GM21381 (cell line): ENCODE data around the gene MARCHF10.
"Not testable (repeated sequence)": the region's sequence is repeated elsewhere in the genome, so short reads cannot be mapped to it uniquely, and the experiment has no call there.

Experiments used
- ATAC-seq: cut with Tn5 transposase; IDR thresholded peaks from one replicate; pipeline ENCODE4 v1.9.1; 2021; ENCODE audit warnings: mild to moderate bottlenecking, moderate library complexity; ENCODE audit not compliant: unreplicated experiment

The MARCHF10 gene

GRCh38 chr17:62791235-62791734 is 16.8 kb downstream of the MARCHF10 start:
- ATAC-seq = no peak

- ATAC-seq = no peak
These were observed 17.5 kb downstream of the MARCHF10 start for GRCh38 chr17:62790564-62790986.

DNA sequence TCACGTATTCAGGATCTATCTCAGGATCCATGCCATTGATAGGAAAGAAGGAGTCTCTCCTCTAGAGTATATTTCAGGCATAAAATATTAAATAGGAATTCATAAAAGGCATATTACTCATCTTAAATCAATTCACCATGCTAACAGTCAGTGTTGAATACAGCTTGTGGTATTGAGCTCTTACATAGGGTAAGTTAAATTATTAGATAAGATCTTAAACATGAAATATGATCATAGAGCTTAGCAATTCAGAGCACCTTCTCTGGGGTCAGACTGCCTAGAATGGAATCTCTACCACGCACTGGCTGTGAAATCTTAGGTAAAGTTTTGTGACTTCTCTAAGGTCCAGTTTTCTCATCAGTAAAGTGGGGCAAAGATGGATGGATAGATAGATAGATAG is 20.7 kb downstream of the MARCHF10 start:
- no peak for ATAC-seq

- ATAC-seq = no peak
These were observed 21.5 kb downstream of the MARCHF10 start for GRCh38 chr17:62786646-62787045.

- not testable (repeated sequence) for ATAC-seq
These were observed 22.1 kb downstream of the MARCHF10 start for GRCh38 chr17:62785983-62786382.

DNA sequence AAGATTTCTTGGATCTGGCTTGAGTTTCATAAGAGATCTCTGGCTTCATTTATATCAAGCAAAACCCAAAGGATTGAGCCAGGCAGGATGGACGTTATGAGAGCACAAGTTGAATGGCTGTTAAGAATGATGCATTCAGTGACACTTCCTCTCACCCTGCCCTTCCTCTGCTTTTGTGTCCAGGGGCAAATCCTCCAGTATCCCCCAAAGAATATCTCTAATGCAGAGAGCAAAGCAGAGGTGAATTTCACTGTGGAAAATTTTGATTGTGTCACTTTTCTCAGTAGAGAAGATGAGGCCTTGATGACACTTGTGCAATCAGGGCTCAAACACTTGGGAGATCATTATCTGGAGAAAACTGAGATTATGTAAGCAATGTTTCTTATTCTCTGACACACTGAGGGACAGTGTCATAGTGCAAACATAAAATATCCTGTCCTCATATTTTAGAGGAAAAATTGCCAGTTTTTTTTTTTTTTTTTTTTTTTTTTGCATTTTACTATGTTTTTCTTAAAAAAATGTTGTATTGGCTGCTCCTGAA is 25.3 kb downstream of the MARCHF10 start:
- no peak for ATAC-seq

- ATAC-seq = no peak
These were observed 26.3 kb downstream of the MARCHF10 start for GRCh38 chr17:62781831-62782251.

GRCh38 chr17:62781356-62781755 is 26.8 kb downstream of the MARCHF10 start:
- no peak for ATAC-seq

- ATAC-seq = no peak
These were observed 27.2 kb downstream of the MARCHF10 start for GRCh38 chr17:62780951-62781350.

GRCh38 chr17:62780269-62780668 is 27.8 kb downstream of the MARCHF10 start:
- no peak for ATAC-seq

GRCh38 chr17:62778990-62779681 is 29.0 kb downstream of the MARCHF10 start:
- no peak for ATAC-seq

- no peak for ATAC-seq
These were observed 32.2 kb downstream of the MARCHF10 start for GRCh38 chr17:62775876-62776275.

DNA sequence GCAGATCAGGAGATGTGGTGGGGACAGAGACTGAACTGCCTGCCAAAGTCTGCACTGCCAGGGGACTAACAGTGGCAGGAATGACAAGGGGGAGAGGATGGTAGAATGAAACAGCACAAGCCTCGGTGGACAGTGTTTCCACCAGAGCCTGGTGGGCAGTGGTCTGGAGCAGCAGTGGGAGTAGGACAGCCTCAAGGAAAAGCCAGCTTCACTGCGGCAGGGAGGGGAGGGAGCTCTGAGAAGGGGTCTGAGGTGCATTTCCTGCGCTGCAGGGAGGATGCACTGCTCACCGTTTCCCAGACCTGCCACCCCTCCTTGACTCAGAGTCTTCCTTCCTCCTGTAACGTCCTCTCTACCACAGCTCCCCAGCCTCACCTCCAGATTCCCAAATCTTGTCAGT is 33.8 kb downstream of the MARCHF10 start:
- ATAC-seq = no peak

- ATAC-seq = no peak
These were observed 40.1 kb downstream of the MARCHF10 start for GRCh38 chr17:62767997-62768396.

DNA sequence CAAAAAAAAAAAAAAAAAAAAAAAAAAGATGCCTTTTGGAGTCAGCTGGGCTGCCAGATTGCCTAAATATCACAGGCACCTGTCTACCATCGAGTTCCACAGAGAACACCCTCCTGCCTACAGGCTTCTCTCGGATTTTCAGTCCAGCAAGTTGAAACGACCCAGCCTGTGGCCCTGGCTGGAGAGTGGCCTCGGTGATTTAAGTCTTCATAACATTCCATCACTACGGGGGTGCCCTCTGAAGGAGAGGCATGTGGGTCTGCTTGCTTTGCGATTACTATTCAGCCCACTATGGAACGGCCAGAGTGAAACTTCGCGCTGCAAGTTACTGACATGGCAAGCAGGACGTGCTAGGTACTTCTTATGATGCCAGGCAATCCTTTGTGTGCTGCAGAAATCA is 42.8 kb downstream of the MARCHF10 start:
- ATAC-seq = no peak

DNA sequence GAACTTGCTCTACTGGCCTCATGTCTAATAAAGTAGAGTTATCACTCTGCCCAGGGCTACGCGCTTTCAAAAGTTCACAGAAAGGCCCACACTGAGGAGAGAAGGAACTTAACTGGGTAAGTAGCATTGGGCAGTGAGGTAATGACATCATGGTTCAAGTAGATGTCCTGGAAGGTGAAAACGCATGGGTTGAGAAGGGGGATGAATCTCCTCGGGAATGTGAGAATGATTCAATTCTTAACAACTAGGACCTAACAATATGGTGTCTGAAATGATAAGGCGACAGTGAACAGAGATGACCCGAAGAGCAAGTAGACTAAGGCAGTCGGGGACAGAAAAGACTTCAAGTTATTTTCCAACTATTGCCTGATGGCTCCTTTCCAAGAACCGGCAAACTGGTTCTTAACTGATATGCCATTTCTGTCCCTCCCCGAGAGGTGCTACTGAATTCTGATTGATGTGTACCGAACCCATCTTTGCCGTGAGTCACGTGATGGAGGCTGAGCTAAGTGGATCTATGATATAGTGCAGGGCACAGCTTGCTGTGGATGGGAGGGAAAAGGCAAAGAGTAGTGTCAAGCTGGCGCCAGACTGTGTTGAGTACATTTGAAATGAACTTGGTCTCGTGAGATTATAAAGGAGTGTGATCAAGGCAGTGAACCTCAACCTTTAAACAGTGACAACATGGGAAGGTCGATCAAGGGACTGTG is 44.1 kb downstream of the MARCHF10 start:
- no peak for ATAC-seq

DNA sequence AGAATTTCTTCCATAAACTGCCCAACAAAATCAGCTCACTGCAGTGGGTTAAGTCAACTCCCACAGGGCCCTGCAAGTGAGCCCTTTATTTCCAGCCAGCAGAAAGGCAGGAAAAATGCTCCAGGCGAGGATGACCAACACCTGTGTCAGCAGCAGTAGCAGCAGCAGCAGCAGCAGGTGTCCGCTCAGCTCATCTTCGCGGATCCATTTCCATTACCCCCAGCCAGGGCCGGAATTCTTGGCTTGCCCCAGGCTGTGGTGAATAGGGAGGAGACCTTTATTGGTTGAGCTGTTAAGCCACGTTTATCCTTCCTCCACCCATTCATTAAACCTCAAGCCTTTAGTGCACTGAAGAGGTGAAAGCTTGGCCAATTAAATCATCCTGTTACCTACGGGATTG is 46.2 kb downstream of the MARCHF10 start:
- ATAC-seq = no peak

GRCh38 chr17:62760945-62761267 is 47.2 kb downstream of the MARCHF10 start:
- ATAC-seq = no peak

- ATAC-seq = no peak
These were observed 47.8 kb downstream of the MARCHF10 start for GRCh38 chr17:62760059-62760944.

DNA sequence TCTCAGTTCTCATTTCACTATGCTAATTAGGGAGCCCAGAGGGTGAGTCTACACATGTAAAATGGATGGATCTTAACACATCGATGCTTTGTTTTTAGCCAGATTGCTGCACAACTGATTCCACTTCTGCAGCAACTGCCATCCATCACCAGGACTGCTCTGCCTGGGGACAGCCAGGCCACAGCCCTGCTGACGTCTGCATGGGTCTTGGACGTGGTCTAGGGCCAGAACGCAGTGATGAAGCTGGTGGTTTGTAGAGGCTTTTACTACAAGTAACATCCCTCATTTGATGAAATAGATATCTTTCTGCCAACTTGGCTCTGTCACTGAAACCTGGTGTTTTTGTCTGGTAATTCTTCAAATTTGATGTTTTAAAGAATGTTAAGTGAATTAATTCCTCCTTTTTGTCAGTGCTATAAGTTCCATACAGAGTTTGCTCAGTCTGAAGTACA is 50.6 kb downstream of the MARCHF10 start:
- ATAC-seq = no peak

GRCh38 chr17:62756198-62756597 is 51.9 kb downstream of the MARCHF10 start:
- no peak for ATAC-seq
